ENCODE data around the gene CD47. TPM values are rescaled to one million over a fixed set of nuclear protein-coding genes. Genes with fewer than 3 reads are reported as not detected.

Gene CD47
- total RNA-seq, 1 experiment from 2014 or later: 28.3 TPM

GRCh38 chr3:107994181-107994580 is 96.7 kb downstream of the CD47 start:
- no peak for DNase-seq (ENCODE audit: extremely low read depth, low read depth)

GRCh38 chr3:107993771-107994170 is 97.1 kb downstream of the CD47 start:
- no peak for DNase-seq (ENCODE audit: extremely low read depth, low read depth)

Other genes starting within 250 kb of the CD47 start
- 35.4 and 44.4 TPM in 2 replicates for gene IFT57, start 131.4 kb upstream of the CD47 start, total RNA-seq (2014; rRNA removed; shearing (Covaris generic))
- gene HHLA2, start 205.5 kb upstream of the CD47 start, total RNA-seq (2014; rRNA removed; shearing (Covaris generic)): not detected in 2 replicates

Data from NCI-H460 (cell line).